CD14-positive monocyte (primary cell): Measurements from ENCODE around the gene SSR4. TPM values are rescaled to one million over a fixed set of nuclear protein-coding genes. Genes with fewer than 3 reads are reported as not detected.
A peak's percentile ranks its signal among the peaks of the same experiment; 100 is the strongest.

Source experiments
- DNase-seq, 3 donors: peaks; one replicate each; pipeline ENCODE4 v3.0.0-alpha.2; 2011 to 2022
- H2AFZ ChIP-seq: 2 replicates; pipeline ENCODE4 v1.6.0; 2012; ENCODE audit warnings: mild to moderate bottlenecking, low read depth, low read length, inconsistent platforms; ENCODE audit not compliant: insufficient read depth, poor library complexity, severe bottlenecking
- H3K27ac ChIP-seq, 2 donors: 1 replicate in 1 of 2; 2 replicates in 1 of 2; pipeline ENCODE4 v1.5.1; 2012 to 2013; ENCODE audit warnings: low read length in 2 of 2, control low read depth in 1 of 2, inconsistent platforms in 1 of 2, low read depth in 1 of 2, mild to moderate bottlenecking in 1 of 2
- H3K27me3 ChIP-seq, 2 donors: one replicate each; pipeline versions ENCODE4 v1.6.0 to v1.6.1; 2011 to 2013; ENCODE audit warnings: low read length in 2 of 2; ENCODE audit not compliant: control insufficient read depth in 2 of 2, insufficient read depth in 2 of 2
- H3K36me3 ChIP-seq, 2 donors: replicated peaks in 1 of 2; 1 replicate in 1 of 2; 2 replicates in 1 of 2; pipeline versions ENCODE4 v1.5.1 to v1.6.1; 2012 to 2013; ENCODE audit warnings: low read length in 2 of 2, control low read depth in 1 of 2, inconsistent platforms in 1 of 2, mild to moderate bottlenecking in 1 of 2; ENCODE audit not compliant: insufficient read depth in 2 of 2, control insufficient read depth in 1 of 2
- H3K4me1 ChIP-seq, 2 donors: 1 replicate in 1 of 2; 2 replicates in 1 of 2; pipeline versions ENCODE4 v1.5.1 to v1.6.1; 2012 to 2013; ENCODE audit warnings: low read length in 2 of 2, control low read depth in 1 of 2, inconsistent platforms in 1 of 2, mild to moderate bottlenecking in 1 of 2, moderate library complexity in 1 of 2; ENCODE audit not compliant: insufficient read depth in 2 of 2, control insufficient read depth in 1 of 2
- H3K4me2 ChIP-seq: replicated peaks from 2 replicates; pipeline ENCODE3; 2012; ENCODE audit warnings: low read length, moderate library complexity, mild to moderate bottlenecking; ENCODE audit not compliant: poor library complexity, severe bottlenecking; ENCODE audit errors: extremely low read depth
- H3K4me3 ChIP-seq, 3 experiments: fragments of 200-600 bp in 1 of 3; sonication (generic) in 1 of 3; replicated peaks in 1 of 3; 1 replicate in 2 of 3; 2 replicates in 1 of 3; pipeline ENCODE4 v1.5.1; 2011 to 2013; ENCODE audit warnings: low read length in 3 of 3, mild to moderate bottlenecking in 3 of 3, control low read depth in 2 of 3, low read depth in 2 of 3, inconsistent platforms in 1 of 3, moderate library complexity in 1 of 3
- H3K79me2 ChIP-seq: 2 replicates; pipeline ENCODE4 v1.6.0; 2012; ENCODE audit warnings: mild to moderate bottlenecking, control low read depth, inconsistent platforms, low read length, moderate library complexity; ENCODE audit not compliant: insufficient read depth
- H3K9ac ChIP-seq: 2 replicates; pipeline ENCODE4 v1.6.0; 2017; ENCODE audit warnings: low read length, mild to moderate bottlenecking; ENCODE audit not compliant: insufficient read depth, poor library complexity, severe bottlenecking
- H3K9me3 ChIP-seq, 2 donors: replicated peaks in 1 of 2; 1 replicate in 1 of 2; 2 replicates in 1 of 2; pipeline versions ENCODE4 v1.5.1 to v1.6.1; 2012 to 2013; ENCODE audit warnings: low read length in 2 of 2, control low read depth in 1 of 2; ENCODE audit not compliant: control insufficient read depth in 1 of 2, insufficient read depth in 1 of 2
- H4K20me1 ChIP-seq: 2 replicates; pipeline ENCODE4 v1.6.0; 2012; ENCODE audit warnings: mild to moderate bottlenecking, low read length, control low read depth, moderate library complexity; ENCODE audit not compliant: insufficient read depth
- H3K27ac Mint-ChIP-seq, 7 donors: one replicate each; pipeline ENCODE4 v1.8.0; 2020; ENCODE audit warnings: mild to moderate bottlenecking in 7 of 7, mixed read lengths in 7 of 7, moderate library complexity in 6 of 7, inconsistent platforms in 2 of 7
- H3K27me3 Mint-ChIP-seq, 3 donors: one replicate each; pipeline ENCODE4 v1.8.0; 2021 to 2022; ENCODE audit warnings: low read depth in 3 of 3, mild to moderate bottlenecking in 3 of 3, mixed read lengths in 3 of 3, moderate library complexity in 3 of 3, inconsistent platforms in 1 of 3
- H3K36me3 Mint-ChIP-seq, 2 donors: one replicate each; pipeline ENCODE4 v1.8.0; 2020; ENCODE audit warnings: mixed read lengths in 2 of 2, inconsistent platforms in 1 of 2, mild to moderate bottlenecking in 1 of 2
- H3K4me1 Mint-ChIP-seq: one replicate; pipeline ENCODE4 v1.8.0; 2020; ENCODE audit warnings: mild to moderate bottlenecking, mixed read lengths
- H3K4me3 Mint-ChIP-seq, 2 donors: one replicate each; pipeline ENCODE4 v1.8.0; 2020; ENCODE audit warnings: mild to moderate bottlenecking in 2 of 2, mixed read lengths in 2 of 2, moderate library complexity in 1 of 2
- H3K9me3 Mint-ChIP-seq, 7 donors: one replicate each; pipeline ENCODE4 v1.8.0; 2020 to 2022; ENCODE audit warnings: mixed read lengths in 7 of 7, mild to moderate bottlenecking in 6 of 7, moderate library complexity in 6 of 7, inconsistent platforms in 2 of 7
- WGBS: methylation state at CpG from one replicate; pipeline ENCODE4 v1.1.5; 2013; ENCODE audit warnings: missing lambda C conversion rate; ENCODE audit not compliant: insufficient coverage; 5-methylcytosine and 5-hydroxymethylcytosine counted together
- intact Hi-C, 2 donors: fragments of 100-400 bp; cut with micrococcal nuclease; formaldehyde crosslinking; loops; one replicate each; pipeline versions ENCODE4 v1.15.0 to v1.15.1; 2023
- polyA plus RNA-seq, 3 donors: library from polyadenylated mRNA; depleted of rRNA in 1 of 3; unstranded in 2 of 3; stranded (reverse) in 1 of 3; fragments of 300-500 nt in 2 of 3; fragments of >200 nt in 1 of 3; fragmentation: Illumina TruSeq in 2 of 3; gene quantifications; 1 replicate in 2 of 3; 2 replicates in 1 of 3; pipeline ENCODE4 v1.2.3, GENCODE V29; 2012 to 2021
- TF ChIP-seq, protein P1 (sequence below): fragments of 200-600 bp; IDR thresholded peaks from one replicate; pipeline ENCODE4 v1.8.0; 2022; ENCODE audit warnings: antibody characterized with exemption, mild to moderate bottlenecking

Gene SSR4
- polyA plus RNA-seq, 3 donors, result 201 to 419 (median 362) TPM

DNA sequence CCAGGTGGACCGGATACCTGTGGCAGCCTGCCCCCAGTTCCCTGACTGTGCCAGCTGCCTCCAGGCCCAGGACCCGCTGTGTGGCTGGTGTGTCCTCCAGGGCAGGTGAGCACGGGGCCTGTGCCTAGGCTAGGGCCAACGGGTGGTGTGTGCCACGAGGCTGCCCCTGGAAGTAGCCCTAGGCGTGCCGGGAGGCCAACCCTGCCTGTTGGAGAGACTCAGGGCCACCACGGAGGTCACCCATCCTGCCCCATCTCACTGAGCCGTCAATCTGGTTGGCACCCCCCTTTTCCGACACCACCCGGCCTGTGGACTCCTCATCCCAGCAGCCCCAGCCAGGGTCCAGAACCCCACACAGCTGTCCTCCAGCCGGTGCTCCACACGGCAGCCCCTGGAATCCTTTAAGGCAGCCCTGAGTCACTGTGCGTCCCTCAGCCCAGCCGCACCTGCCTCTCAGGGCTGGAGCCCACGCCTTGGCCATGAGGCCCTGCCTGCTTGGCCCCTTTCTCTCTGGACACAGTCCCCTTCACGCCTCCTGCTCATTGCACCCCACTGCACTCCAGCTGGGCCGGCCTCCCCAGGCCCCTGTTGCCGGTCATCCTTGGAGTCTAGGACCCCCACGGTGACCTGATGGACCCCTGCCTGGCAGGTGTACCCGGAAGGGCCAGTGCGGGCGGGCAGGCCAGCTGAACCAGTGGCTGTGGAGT is 25.2 kb upstream of the SSR4 start:
- Histone ChIP-seq H3K79me2 (no peaks in the 10 kb centered on the region), H3K36me3 (no peaks in the 10 kb centered on the region), H3K4me1 (peaks cover 0 to 5% of the 10 kb centered on the region in 2 donors), H3K9me3 (no peaks in the 10 kb centered on the region), H3K9ac (no peak overlapping the region), H3K27me3 (no peaks in the 10 kb centered on the region), H3K4me2 (no peak overlapping the region), H2AFZ (no peak overlapping the region), H3K4me3 (no peak overlapping the region), H4K20me1 (no peaks in the 10 kb centered on the region), H3K27ac (no peak overlapping the region)
- Mint-ChIP-seq H3K36me3 (no peaks in the 10 kb centered on the region), H3K27me3 (peaks cover 1 to 16% (median 4%) of the 10 kb centered on the region in 3 donors), H3K4me3 (no peak overlapping the region), H3K9me3 (peaks cover 0 to 3% (median 0%) of the 10 kb centered on the region in 7 donors), H3K27ac (peak overlapping the region in 2 of 7 donors; percentile 33 to 71), H3K4me1 (peaks cover 10% of the 10 kb centered on the region)
- WGBS, result 98% methylated on average over 9 of the region's 23 CpGs
- peak in 1 of 3 donors; percentile 0 for DNase-seq
- intact Hi-C loops, result loop anchor here in 1 of 2 donors (10.0 kb wide), 2 partner anchors 155 to 185 kb away; partner anchors contain the start of gene ARHGAP4
- TF ChIP-seq, protein P1, sequence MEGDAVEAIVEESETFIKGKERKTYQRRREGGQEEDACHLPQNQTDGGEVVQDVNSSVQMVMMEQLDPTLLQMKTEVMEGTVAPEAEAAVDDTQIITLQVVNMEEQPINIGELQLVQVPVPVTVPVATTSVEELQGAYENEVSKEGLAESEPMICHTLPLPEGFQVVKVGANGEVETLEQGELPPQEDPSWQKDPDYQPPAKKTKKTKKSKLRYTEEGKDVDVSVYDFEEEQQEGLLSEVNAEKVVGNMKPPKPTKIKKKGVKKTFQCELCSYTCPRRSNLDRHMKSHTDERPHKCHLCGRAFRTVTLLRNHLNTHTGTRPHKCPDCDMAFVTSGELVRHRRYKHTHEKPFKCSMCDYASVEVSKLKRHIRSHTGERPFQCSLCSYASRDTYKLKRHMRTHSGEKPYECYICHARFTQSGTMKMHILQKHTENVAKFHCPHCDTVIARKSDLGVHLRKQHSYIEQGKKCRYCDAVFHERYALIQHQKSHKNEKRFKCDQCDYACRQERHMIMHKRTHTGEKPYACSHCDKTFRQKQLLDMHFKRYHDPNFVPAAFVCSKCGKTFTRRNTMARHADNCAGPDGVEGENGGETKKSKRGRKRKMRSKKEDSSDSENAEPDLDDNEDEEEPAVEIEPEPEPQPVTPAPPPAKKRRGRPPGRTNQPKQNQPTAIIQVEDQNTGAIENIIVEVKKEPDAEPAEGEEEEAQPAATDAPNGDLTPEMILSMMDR, result no peak

DNA sequence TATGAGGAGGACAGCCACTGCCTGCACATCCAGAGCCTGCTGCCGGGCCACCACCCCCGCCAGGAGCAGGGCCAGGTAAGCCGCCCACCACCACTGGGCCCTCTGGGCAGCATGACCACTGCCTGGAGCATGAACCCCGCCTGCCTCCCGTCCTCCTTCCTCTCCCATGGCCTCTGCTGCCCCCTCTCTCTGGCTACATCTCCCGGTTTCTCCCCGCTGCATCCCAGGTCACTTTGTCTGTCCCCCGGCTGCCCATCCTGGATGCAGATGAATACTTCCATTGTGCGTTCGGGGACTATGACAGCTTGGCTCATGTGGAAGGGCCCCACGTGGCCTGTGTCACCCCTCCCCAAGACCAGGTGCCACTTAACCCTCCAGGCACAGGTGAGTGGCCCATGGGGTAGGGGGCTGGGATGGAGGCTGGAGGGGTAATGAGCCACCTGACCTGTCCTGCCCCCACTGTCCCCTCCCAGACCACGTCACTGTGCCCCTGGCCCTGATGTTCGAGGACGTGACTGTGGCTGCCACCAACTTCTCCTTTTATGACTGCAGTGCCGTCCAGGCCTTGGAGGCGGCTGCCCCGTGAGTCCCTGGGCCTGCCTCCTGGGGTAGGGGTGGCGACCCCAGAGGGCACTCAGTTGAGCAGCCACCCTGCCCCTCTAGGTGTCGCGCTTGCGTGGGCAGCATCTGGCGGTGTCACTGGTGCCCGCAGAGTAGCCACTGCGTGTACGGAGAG is 24.4 kb upstream of the SSR4 start:
- H3K4me1 Mint-ChIP-seq, result peaks cover 10% of the 10 kb centered on the region
- no peak overlapping the region for H3K4me3 Mint-ChIP-seq
- no peak overlapping the region for H3K27ac Mint-ChIP-seq

More for the DNA sequence above, 24.4 kb upstream of the SSR4 start:
- H3K9ac ChIP-seq, result no peak overlapping the region
- Mint-ChIP-seq H3K27me3 (peaks cover 1 to 16% (median 4%) of the 10 kb centered on the region in 3 donors), H3K9me3 (peaks cover 0 to 4% (median 0%) of the 10 kb centered on the region in 7 donors), H3K36me3 (no peaks in the 10 kb centered on the region)
- intact Hi-C loops, result loop anchor here in 1 of 2 donors (10.0 kb wide), 2 partner anchors 155 to 185 kb away; partner anchors contain the start of gene ARHGAP4
- no peaks in the 10 kb centered on the region for H3K36me3 ChIP-seq
- H3K27ac ChIP-seq, result no peak overlapping the region
- H3K4me2 ChIP-seq, result no peak overlapping the region
- TF ChIP-seq, protein P1, result no peak
- peaks cover 0 to 5% of the 10 kb centered on the region in 2 donors for H3K4me1 ChIP-seq
- H3K27me3 ChIP-seq, result no peaks in the 10 kb centered on the region
- H3K4me3 ChIP-seq, result no peak overlapping the region
- H2AFZ ChIP-seq, result no peak overlapping the region
- WGBS, result 74% methylated on average over 8 of the region's 25 CpGs
- no peaks in the 10 kb centered on the region for H4K20me1 ChIP-seq
- peak in 1 of 3 donors; percentile 0 for DNase-seq
- H3K79me2 ChIP-seq, result no peaks in the 10 kb centered on the region
- H3K9me3 ChIP-seq, result no peaks in the 10 kb centered on the region
